ENCODE results near the gene TNFAIP8L1.

Gene TNFAIP8L1

GRCh38 chr19:4688587-4688986 is 49.3 kb downstream of the TNFAIP8L1 start:
- TF ChIP-seq CTCF (IDR thresholded peaks at IDR 0.05), result no peak

- no peak for TF ChIP-seq CTCF (IDR thresholded peaks at IDR 0.05)
Measured at GRCh38 chr19:4689403-4689802, 50.1 kb downstream of the TNFAIP8L1 start.

GRCh38 chr19:4690361-4690760 is 51.0 kb downstream of the TNFAIP8L1 start:
- TF ChIP-seq CTCF (IDR thresholded peaks at IDR 0.05), result no peak

- no peak for TF ChIP-seq CTCF (IDR thresholded peaks at IDR 0.05)
Measured at GRCh38 chr19:4691373-4691772, 52.1 kb downstream of the TNFAIP8L1 start.

GRCh38 chr19:4692251-4693077 is 53.1 kb downstream of the TNFAIP8L1 start:
- TF ChIP-seq CTCF (IDR thresholded peaks at IDR 0.05), result no peak

GRCh38 chr19:4693078-4693350 is 53.7 kb downstream of the TNFAIP8L1 start:
- no peak for TF ChIP-seq CTCF (IDR thresholded peaks at IDR 0.05)

DNA sequence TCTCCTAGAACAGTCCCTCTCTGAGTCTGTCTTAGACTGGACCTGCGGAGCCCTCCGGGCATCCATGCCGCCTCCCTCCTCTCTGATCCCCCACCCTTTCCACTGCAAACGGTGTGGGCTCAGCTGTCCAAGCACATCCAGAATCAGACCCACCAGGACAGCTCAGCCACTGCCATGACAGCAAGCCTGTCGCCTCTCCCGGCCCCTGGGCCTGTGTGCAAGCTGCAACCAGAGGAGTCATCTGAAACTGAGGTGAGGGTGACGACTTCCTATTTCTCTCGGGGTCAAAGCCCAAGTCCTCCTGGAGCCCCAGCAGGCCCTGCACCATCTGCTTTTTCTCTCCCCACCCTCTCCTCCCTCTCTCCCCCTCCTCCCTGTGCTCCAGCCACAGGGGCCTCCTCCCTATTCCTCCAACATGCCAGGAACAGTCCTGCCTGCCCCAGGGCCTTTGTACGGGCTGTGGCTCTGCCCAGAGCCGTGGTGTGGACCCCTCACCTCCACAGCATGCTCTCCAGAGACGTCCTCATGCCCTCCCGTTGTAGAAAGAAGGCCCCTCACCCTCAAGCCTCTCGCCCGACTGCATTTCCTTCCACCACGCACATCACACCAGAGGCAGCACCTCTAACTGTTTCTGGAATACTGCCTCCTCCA is 54.3 kb downstream of the TNFAIP8L1 start:
- no peak for TF ChIP-seq CTCF (IDR thresholded peaks at IDR 0.05)
